ENCODE data around the gene CHD2.

CHD2 gene

DNA sequence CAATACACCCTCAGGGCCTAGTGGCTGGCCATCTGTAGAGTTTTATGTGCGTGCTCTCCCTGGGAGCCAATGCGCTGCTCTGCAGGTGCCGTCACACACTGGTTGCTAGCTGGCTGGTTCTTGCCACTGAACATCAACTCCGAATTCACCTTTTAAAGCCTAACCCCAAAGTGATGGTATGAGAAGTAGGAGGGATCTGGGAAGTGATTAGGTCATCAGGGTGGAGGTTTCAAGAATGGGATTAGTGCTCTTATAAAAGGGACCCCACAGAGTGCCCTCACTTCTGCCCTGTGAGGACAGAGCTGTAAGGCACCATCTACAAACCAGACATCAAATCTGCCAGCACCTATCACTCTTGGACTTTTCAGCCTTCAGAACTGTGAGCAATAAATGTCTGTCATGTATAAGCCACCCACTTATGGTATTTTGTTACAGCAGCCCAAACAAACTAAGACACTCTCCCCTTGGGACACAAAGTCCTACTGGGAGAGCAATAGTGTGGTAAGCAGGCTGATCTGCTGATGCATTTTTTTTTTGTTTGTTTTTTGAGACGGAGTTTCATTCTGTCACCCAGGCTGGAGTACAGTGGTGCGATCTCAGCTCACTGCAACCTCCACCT is 168.6 kb downstream of the CHD2 start:
- DNase-seq (ENCODE audit: low read depth in 2 of 2): no peak

DNA sequence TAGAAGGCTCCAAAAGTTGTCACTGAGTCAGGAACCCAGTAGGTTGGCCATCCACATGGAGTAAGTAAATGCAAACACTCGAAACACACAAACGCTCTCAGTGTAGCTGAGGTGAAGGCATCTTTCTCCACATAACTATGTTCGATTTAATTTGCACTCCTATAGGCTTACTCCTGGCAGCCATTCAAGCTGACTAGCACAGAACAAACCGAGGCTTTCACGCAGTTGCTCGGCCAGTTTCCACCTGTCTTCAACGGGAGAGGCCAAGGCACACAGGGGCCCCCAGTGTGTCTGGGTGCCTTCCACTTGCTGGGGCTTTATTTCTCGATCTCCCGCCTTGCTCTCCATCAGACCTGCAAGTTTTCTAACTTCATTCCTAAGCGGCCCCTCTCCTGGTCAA is 170.0 kb downstream of the CHD2 start:
- no peak for DNase-seq (ENCODE audit: low read depth in 2 of 2)

DNA sequence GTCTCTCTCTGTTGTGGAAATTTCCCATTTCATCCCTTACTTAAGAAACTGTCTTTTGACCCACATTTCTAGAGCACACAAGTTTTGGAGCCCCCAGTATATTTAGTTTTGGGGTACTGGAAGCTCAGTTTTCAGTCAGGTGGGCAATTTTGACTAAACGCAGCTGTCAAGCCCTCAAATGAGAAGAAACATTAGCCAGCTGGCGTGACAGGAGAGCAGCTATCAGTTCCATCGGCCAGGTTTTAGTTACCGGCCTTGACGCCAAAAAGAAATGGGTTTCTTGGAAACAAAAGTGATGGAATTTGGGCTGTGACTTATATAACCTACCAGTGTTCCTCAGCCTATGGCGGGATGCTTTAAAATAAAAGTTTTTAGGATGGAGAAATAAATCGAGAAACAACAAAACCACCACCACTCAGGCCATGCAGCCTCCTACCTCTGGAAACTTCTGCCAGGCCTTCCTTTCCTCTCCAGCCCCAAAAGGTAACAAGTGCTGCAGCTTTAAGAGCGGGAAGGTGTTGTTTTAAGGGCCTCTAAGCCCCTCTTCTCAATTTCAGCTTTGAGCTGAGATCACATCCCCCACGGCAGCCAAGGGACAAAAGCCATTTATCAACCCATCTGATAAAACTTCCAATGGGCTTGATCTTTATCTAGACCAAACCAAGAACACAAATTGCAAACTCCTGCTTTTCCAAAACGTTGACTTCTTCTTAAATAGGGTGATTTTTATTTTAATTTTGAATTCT is 170.6 kb downstream of the CHD2 start:
- DNase-seq (ENCODE audit: low read depth in 2 of 2): no peak

DNA sequence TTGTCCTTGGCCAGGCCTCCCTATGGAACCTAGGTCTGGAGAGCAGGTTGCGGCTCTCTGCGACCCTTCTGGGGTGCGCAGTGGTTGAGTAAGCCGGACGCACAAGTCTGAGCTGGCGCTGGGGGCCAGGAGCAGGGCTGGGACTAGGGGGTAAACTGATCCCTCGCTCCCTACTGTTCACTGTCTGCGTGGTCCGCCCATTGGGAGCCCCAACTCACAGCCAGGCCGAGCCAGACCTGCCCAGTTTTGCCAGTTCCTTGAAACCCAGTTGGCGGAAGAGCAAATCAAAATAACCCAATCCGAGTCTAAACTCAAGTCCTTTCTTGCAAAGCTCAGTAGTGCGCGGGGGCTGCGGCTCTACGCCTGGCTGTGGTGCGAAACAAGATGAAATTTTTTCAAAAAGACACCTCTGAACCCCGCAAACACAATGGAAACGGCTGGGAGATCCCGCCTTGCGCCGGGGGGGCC is 171.4 kb downstream of the CHD2 start:
- no peak for DNase-seq (ENCODE audit: low read depth in 2 of 2)

DNA sequence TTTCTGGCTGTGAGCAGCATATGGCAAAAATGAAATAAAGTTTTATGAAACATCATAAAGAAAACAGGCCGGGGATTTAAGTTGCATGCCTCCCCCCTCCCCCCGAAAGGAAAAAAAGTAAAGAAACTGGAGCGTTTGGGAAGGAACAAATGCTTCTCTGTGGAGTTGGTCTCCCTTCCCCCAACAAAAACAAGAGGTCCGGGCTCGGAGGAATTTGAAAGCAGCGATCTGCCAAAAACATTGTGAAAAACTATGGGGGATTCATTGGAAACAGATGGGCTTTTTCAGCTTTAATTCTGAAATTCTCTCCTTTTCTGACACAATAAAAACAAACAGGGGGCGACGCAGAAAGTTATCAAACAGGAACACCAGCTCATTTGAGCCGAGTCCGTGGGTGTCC is 171.9 kb downstream of the CHD2 start:
- no peak for DNase-seq (ENCODE audit: low read depth in 2 of 2)

DNA sequence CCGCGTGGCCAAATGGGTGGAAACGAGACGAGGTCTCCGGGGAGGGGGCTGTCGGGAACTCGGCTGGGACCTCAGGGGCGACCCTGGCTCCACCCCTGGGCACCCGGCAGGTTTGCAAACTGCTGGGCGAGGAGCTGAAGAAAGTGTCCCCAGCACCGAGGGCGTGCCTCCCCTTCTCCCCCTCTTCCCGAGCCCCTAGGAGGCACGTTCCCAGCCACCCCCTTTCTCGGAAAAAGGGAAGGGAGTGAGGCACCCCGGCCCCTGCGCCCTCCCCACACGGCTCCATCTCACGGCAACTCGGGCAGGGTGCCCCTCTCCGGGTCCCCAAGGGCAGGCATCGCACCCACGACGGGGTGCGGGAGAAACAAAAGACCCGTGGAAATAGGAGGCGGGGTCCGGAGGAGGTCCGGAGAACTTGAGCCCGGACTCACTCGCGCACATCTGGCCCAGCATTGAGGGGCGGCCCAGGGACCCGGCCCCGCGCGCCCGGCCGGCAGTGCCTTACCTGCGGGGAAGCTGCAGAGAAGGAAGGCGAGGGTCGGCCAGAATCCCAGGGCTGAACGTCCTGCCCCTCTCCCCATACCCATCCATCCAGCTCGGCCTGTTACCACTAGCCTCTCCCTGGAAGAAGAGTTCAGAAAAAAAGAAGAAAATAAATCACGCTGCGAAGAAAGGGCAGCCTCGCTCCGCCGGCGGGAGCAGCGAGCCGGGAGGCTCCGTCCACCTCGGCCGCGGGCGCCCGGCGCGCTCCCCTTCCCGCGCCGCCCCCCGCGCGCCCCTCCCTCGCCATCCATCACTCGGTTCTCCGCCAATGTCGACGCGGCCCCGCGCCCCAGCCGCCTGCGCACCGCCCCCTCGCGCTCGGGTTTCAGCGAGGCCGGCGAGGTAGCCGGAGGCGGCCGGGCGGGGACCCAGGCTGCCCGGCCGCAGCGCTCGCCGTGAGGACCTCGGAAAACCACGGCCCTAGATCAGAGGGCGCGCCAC is 172.6 kb downstream of the CHD2 start:
- no peak for DNase-seq (ENCODE audit: low read depth in 2 of 2)

DNA sequence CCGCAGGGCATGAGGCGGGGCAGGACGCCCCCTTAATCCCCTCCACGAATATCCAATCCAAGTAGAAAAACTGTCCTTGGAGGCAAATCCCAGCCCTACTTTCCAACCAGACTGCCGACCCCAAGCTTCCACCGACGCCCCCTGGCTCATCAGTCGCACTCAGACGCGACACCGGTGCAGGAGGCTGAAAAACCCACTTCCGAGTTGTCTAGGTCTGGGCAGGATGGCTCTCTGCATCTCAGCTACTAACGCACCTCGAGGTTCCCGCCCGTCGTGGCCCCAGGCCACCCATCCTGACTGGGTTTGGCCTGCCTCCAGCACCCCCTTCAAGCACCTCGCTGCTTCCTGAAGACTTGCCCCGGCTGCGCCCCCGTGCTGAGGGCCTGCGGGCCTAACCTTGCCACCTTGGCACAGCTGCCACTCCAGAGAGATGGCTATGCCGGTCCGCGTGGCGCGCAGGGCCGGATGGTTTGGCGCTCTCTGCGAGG is 173.4 kb downstream of the CHD2 start:
- no peak for DNase-seq (ENCODE audit: low read depth in 2 of 2)

DNA sequence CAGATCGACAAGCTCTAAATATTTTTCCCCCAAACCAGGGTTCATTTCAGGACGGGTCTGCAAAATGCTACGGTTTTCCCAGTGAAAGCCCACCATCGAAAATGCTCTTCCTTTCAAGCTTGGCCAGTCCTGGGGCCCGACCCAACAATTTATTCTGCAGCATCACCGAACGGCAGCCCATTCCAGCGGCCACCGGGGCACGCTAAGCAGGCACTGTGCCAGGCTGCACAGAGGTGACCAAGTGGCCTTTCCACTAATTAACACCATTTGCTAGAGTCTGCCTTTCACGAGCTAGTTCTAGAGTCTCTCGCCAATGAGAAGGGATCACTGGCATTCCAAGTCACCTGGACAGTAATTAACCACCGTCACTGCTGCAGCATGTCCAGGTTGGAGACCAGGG is 174.5 kb downstream of the CHD2 start:
- no peak for DNase-seq (ENCODE audit: low read depth in 2 of 2)

DNA sequence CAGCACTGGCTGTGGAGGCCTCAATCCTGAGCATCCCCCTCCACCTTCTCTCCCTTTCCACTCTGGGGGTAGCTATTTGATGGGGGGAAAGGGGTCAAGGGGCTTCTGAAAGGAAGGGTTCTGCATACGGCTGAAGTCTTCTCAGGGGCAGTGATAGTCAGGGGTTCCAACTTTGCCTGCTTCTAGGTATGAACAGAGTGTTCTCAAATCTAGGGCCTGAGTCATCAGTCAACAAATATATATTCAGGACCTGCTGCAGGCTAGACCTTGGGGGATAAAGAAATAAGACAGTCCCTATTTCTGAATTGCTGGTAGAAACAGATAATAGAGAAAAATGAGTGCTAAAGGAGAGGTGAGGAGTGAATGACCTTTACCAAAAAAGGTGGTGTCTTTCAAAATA is 176.1 kb downstream of the CHD2 start:
- DNase-seq (ENCODE audit: low read depth in 2 of 2): no peak

DNA sequence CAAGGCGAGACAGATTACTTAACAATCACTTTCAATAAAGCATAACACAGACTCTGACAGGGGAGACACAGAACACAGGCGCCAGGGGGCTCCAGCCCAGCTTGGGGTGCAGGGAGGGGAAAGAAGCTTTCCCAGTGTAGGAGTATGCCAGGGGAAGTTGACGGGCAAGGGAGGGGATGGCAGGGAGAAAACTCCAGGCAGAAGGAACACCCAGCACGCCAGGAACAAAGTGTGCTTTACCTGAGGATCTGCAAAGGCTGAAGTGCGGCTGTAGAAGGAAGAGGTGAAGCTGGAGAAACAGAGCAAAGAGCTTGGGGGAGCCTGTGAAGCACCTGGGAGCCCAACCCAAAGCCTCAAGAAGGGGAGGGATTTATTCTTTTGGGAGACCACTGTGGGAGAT is 176.8 kb downstream of the CHD2 start:
- DNase-seq (ENCODE audit: low read depth in 2 of 2): no peak
